H9 (cell line): ENCODE results near the gene COL23A1. TPM values are rescaled to one million over a fixed set of nuclear protein-coding genes. Genes with fewer than 3 reads are reported as not detected.

Experiments
- DNase-seq: peaks from one replicate; pipeline ENCODE4 v3.0.0-alpha.2; 2017
- H2AFZ ChIP-seq: one replicate; pipeline ENCODE4 v1.6.1; 2013; ENCODE audit warnings: mild to moderate bottlenecking, low read length, control low read depth, moderate library complexity
- H2AK5ac ChIP-seq: 2 replicates; pipeline ENCODE4 v1.6.1; 2013; ENCODE audit warnings: low read length, control low read depth, mixed read lengths; ENCODE audit not compliant: insufficient read length
- H2BK120ac ChIP-seq: one replicate; pipeline ENCODE4 v1.6.1; 2013; ENCODE audit warnings: low read depth, mild to moderate bottlenecking, low read length, control low read depth, inconsistent platforms; ENCODE audit not compliant: poor library complexity, severe bottlenecking
- H2BK12ac ChIP-seq: 2 replicates; pipeline ENCODE4 v1.6.1; 2013; ENCODE audit warnings: low read length, control low read depth, mixed read lengths, low read depth; ENCODE audit not compliant: insufficient read length
- H2BK15ac ChIP-seq: 2 replicates; pipeline ENCODE4 v1.6.1; 2013; ENCODE audit warnings: low read depth, low read length, control low read depth
- H2BK20ac ChIP-seq: one replicate; pipeline ENCODE4 v1.6.1; 2013; ENCODE audit warnings: low read depth, mild to moderate bottlenecking, low read length, control low read depth, inconsistent platforms; ENCODE audit not compliant: poor library complexity, severe bottlenecking
- H2BK5ac ChIP-seq: 2 replicates; pipeline ENCODE4 v1.6.1; 2013; ENCODE audit warnings: low read length, control low read depth, mixed read lengths; ENCODE audit not compliant: insufficient read length
- H3K14ac ChIP-seq: 2 replicates; pipeline ENCODE4 v1.6.1; 2013; ENCODE audit warnings: low read length, control low read depth; ENCODE audit not compliant: insufficient read depth
- H3K18ac ChIP-seq: 2 replicates; pipeline ENCODE4 v1.6.1; 2013; ENCODE audit warnings: low read depth, mild to moderate bottlenecking, mixed read lengths, low read length, control low read depth; ENCODE audit not compliant: insufficient read length
- H3K23ac ChIP-seq: 2 replicates; pipeline ENCODE4 v1.6.1; 2013; ENCODE audit warnings: low read length, control low read depth, mixed read lengths, low read depth; ENCODE audit not compliant: insufficient read length
- H3K23me2 ChIP-seq: 2 replicates; pipeline ENCODE4 v1.6.1; 2013; ENCODE audit warnings: low read depth, mild to moderate bottlenecking, mixed read lengths, low read length, control low read depth; ENCODE audit not compliant: insufficient read length, poor library complexity, severe bottlenecking
- H3K27ac ChIP-seq: 2 replicates; pipeline ENCODE4 v1.5.1; 2013; ENCODE audit warnings: low read length, control low read depth, mixed read lengths, low read depth; ENCODE audit not compliant: insufficient read length
- H3K27me3 ChIP-seq: 2 replicates; pipeline ENCODE4 v1.6.1; 2013; ENCODE audit warnings: low read length, control low read depth, inconsistent platforms; ENCODE audit not compliant: insufficient read depth
- H3K4ac ChIP-seq: 2 replicates; pipeline ENCODE4 v1.6.1; 2013; ENCODE audit warnings: low read depth, mild to moderate bottlenecking, control low read depth, inconsistent platforms, low read length, moderate library complexity
- H3K4me1 ChIP-seq: 2 replicates; pipeline ENCODE4 v1.6.1; 2013; ENCODE audit warnings: low read length, control low read depth, inconsistent platforms; ENCODE audit not compliant: insufficient read depth
- H3K4me2 ChIP-seq: 2 replicates; pipeline ENCODE4 v1.6.1; 2013; ENCODE audit warnings: low read length, control low read depth, mixed read lengths; ENCODE audit not compliant: insufficient read length, insufficient read depth
- H3K56ac ChIP-seq: 2 replicates; pipeline ENCODE4 v1.6.1; 2013; ENCODE audit warnings: low read depth, mild to moderate bottlenecking, mixed read lengths, low read length, control low read depth; ENCODE audit not compliant: insufficient read length
- H3K79me1 ChIP-seq: 2 replicates; pipeline ENCODE4 v1.6.1; 2013; ENCODE audit warnings: low read depth, mild to moderate bottlenecking, moderate library complexity, low read length, control low read depth, inconsistent platforms; ENCODE audit not compliant: insufficient read depth, poor library complexity, severe bottlenecking
- H3K79me2 ChIP-seq: 2 replicates; pipeline ENCODE4 v1.6.1; 2013; ENCODE audit warnings: low read length, control low read depth, inconsistent platforms; ENCODE audit not compliant: insufficient read depth
- H3K9ac ChIP-seq: 2 replicates; pipeline ENCODE4 v1.6.1; 2013; ENCODE audit warnings: low read length, control low read depth, mixed read lengths; ENCODE audit not compliant: insufficient read length; ENCODE audit errors: extremely low read depth
- H3K9me3 ChIP-seq: one replicate; pipeline ENCODE4 v1.6.1; 2013; ENCODE audit warnings: low read depth, low read length, inconsistent platforms; ENCODE audit not compliant: control insufficient read depth
- H3T11ph ChIP-seq: one replicate; pipeline ENCODE4 v1.6.1; 2013; ENCODE audit warnings: mild to moderate bottlenecking, low read length, control low read depth, inconsistent platforms
- H4K20me1 ChIP-seq: one replicate; pipeline ENCODE4 v1.6.1; 2013; ENCODE audit not compliant: control insufficient read depth, insufficient read length, insufficient read depth
- H4K5ac ChIP-seq: 2 replicates; pipeline ENCODE4 v1.6.1; 2013; ENCODE audit warnings: low read depth, mild to moderate bottlenecking, mixed read lengths, low read length, control low read depth; ENCODE audit not compliant: insufficient read length
- H4K8ac ChIP-seq: replicated peaks from 2 replicates; pipeline ENCODE4 v1.6.1; 2013; ENCODE audit warnings: low read length, control low read depth, mixed read lengths, low read depth; ENCODE audit not compliant: insufficient read length
- H4K91ac ChIP-seq: 2 replicates; pipeline ENCODE4 v1.6.1; 2013; ENCODE audit warnings: low read depth, mild to moderate bottlenecking, moderate library complexity, mixed read lengths, low read length, control low read depth; ENCODE audit not compliant: insufficient read length
- H3K27ac Mint-ChIP-seq, 3 experiments: 2 replicates in 2 of 3; 3 replicates in 1 of 3; pipeline ENCODE4 v1.8.0; 2020 to 2021; ENCODE audit warnings: mixed read lengths in 3 of 3, mild to moderate bottlenecking in 1 of 3, moderate library complexity in 1 of 3
- H3K27me3 Mint-ChIP-seq: 2 replicates; pipeline ENCODE4 v1.8.0; 2021; ENCODE audit warnings: low read depth, mild to moderate bottlenecking, moderate library complexity, mixed read lengths
- H3K36me3 Mint-ChIP-seq, 3 experiments: 2 replicates in 2 of 3; 3 replicates in 1 of 3; pipeline ENCODE4 v1.8.0; 2020 to 2021; ENCODE audit warnings: low read depth in 3 of 3, mixed read lengths in 3 of 3; ENCODE audit not compliant: insufficient read depth in 1 of 3
- H3K4me1 Mint-ChIP-seq, 2 experiments: 2 replicates each; pipeline ENCODE4 v1.8.0; 2020; ENCODE audit warnings: mixed read lengths in 2 of 2
- H3K4me3 Mint-ChIP-seq, 2 experiments: 2 replicates in 1 of 2; 3 replicates in 1 of 2; pipeline ENCODE4 v1.8.0; 2020 to 2021; ENCODE audit warnings: mild to moderate bottlenecking in 2 of 2, mixed read lengths in 2 of 2, moderate library complexity in 1 of 2
- H3K9me3 Mint-ChIP-seq, 2 experiments: 2 replicates in 1 of 2; 3 replicates in 1 of 2; pipeline ENCODE4 v1.8.0; 2020; ENCODE audit warnings: mild to moderate bottlenecking in 2 of 2, mixed read lengths in 2 of 2, moderate library complexity in 1 of 2
- CTCF ChIP-seq: fragments of 200-600 bp; sonication (generic); conservative IDR thresholded peaks from 3 replicates; pipeline ENCODE4 v1.8.0; 2021; ENCODE audit warnings: antibody characterized with exemption, mild to moderate bottlenecking
- WGBS: extraction: QIAGEN DNeasy Blood & Tissue Kit; methylation state at CpG from one replicate; pipeline ENCODE4 v1.1.7; 2013; ENCODE audit warnings: missing lambda C conversion rate, low lambda C conversion rate, mixed read lengths; ENCODE audit not compliant: insufficient read length; ENCODE audit errors: extremely low coverage; 5-methylcytosine and 5-hydroxymethylcytosine counted together
- total RNA-seq: library from RNA; stranded (reverse); gene quantifications from 2 replicates; pipeline ENCODE4 v1.2.1, GENCODE V29; 2021

Gene COL23A1
- total RNA-seq, 1 experiment from 2014 or later: 2.6 TPM

- peaks cover 45% of the 10 kb centered on the region for H3K27me3 Mint-ChIP-seq
- no peak overlapping the region for H4K8ac ChIP-seq
- H3K4me1 Mint-ChIP-seq: peaks cover 3 to 15% of the 10 kb centered on the region in 2 experiments; a peak in 3 of 4 replicates
These were observed 12.2 kb downstream of the COL23A1 start for GRCh38 chr5:178577944-178578343.

More at GRCh38 chr5:178577944-178578343, 12.2 kb downstream of the COL23A1 start:
- Mint-ChIP-seq H3K9me3 (peaks cover 2 to 3% of the 10 kb centered on the region in 2 experiments), H3K27ac (no peak overlapping the region), H3K4me3 (no peak overlapping the region; a peak in 1 of 5 replicates), H3K36me3 (peaks cover under 1 to 3% (median 2%) of the 10 kb centered on the region in 3 experiments; a peak in 6 of 7 replicates)
- no peaks in the 10 kb centered on the region for H3K4me1 ChIP-seq
- TF ChIP-seq CTCF: no peak
- H4K91ac ChIP-seq: no peak overlapping the region
- H3K9ac ChIP-seq: no peak overlapping the region
- H2BK15ac ChIP-seq: no peak overlapping the region
- no peak overlapping the region for H3K18ac ChIP-seq
- no peak for DNase-seq
- H3K56ac ChIP-seq: no peak overlapping the region
- no peaks in the 10 kb centered on the region for H4K20me1 ChIP-seq
- H3K4me2 ChIP-seq: no peak overlapping the region
- H2BK12ac ChIP-seq: no peak overlapping the region
- H3K27ac ChIP-seq: no peak overlapping the region
- no CpG with 5 or more reads among the region's 7 CpGs for WGBS
- H2BK20ac ChIP-seq: no peak overlapping the region
- H3K4ac ChIP-seq: no peak overlapping the region
- H3T11ph ChIP-seq: no peak overlapping the region
- H3K14ac ChIP-seq: no peak overlapping the region
- H3K27me3 ChIP-seq: no peaks in the 10 kb centered on the region
- no peak overlapping the region for H2AFZ ChIP-seq
- no peaks in the 10 kb centered on the region for H3K79me2 ChIP-seq
- H3K23me2 ChIP-seq: peaks cover 7% of the 10 kb centered on the region
- H2BK120ac ChIP-seq: no peak overlapping the region
- H4K5ac ChIP-seq: no peak overlapping the region
- H2BK5ac ChIP-seq: no peak overlapping the region
- H2AK5ac ChIP-seq: no peak overlapping the region
- no peaks in the 10 kb centered on the region for H3K79me1 ChIP-seq
- no peak overlapping the region for H3K23ac ChIP-seq
- H3K9me3 ChIP-seq: no peaks in the 10 kb centered on the region
